Effector CD8-positive, alpha-beta T cell (primary cell): ENCODE measurements around the gene SRGAP1.
"Not testable (repeated sequence)": the region's sequence is repeated elsewhere in the genome, so short reads cannot be mapped to it uniquely, and the experiment has no call there.

Experiments used
- DNase-seq: peaks from one replicate; lab custom pipeline; 2025; lab: John Stamatoyannopoulos, UW

The SRGAP1 gene

GRCh38 chr12:64170730-64171129, 326.2 kb downstream of the SRGAP1 start:
- no peak for DNase-seq

- DNase-seq = no peak
Measured at GRCh38 chr12:64171715-64172114, 327.2 kb downstream of the SRGAP1 start.

- DNase-seq = no peak
Measured at GRCh38 chr12:64172143-64172970, 327.9 kb downstream of the SRGAP1 start.

GRCh38 chr12:64173456-64173855, 329.0 kb downstream of the SRGAP1 start:
- DNase-seq = no peak

- no peak for DNase-seq
Measured at GRCh38 chr12:64175254-64175945, 330.9 kb downstream of the SRGAP1 start.

GRCh38 chr12:64177001-64177400, 332.5 kb downstream of the SRGAP1 start:
- no peak for DNase-seq

- no peak for DNase-seq
Measured at GRCh38 chr12:64178122-64178521, 333.6 kb downstream of the SRGAP1 start.

DNA sequence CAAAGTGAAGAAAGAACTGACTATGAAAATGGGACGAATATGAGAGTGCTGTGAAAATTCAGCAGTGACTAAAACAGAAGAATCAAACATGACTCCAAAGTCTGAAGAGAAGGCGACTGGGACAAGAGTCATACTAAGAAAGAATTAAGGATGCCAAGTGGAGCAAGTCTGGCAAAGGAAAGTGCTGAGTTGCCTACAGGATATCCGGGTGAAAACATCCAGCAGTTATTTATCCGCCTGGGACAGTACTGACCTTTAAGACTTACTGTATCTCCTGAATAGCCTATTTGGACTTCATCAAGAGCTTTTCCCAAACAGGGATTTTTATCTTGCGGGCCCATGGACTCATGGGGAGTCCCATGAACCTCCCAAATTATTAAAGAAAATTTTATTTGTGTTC, 336.5 kb downstream of the SRGAP1 start:
- DNase-seq = no peak

DNA sequence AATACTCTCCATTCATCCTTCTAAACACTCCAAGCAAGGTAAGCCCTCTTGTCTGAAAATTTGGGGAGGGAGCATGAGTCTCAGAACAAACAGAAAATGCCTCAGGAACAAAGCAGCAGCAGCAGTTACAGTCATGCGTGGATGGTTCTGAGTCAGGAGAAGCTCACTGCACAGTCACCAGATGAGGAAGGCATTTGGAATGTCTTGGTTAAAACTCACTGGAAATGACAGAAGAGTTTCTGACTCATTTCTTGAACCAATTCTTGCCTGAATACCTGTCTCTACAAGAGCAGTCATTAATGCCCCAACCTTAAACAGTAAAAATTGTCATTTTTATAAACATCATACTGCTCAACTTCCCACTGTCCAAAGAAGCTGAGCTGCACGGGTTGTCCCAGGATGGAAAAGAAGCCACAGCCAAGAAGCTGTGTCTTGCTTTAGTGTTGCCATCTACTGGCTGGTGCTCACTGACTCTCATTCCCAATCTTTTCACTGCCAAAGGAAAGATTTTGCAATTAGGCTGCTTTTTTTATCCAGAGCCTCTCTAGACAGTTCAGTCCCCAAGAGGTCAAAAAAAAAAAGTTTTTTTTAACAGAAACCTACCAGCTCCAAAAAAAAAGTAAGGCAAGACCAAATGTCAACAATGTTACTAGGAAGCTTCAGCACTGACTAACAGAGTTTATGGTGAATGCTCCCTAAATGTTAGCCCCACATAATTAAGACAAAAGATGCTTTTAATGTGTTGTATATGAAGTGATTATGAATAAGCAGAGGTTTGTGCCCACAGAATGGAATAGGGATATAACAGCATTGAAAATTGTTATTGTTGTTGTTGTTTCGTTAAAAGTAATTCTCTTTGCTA, 337.2 kb downstream of the SRGAP1 start:
- no peak for DNase-seq

DNA sequence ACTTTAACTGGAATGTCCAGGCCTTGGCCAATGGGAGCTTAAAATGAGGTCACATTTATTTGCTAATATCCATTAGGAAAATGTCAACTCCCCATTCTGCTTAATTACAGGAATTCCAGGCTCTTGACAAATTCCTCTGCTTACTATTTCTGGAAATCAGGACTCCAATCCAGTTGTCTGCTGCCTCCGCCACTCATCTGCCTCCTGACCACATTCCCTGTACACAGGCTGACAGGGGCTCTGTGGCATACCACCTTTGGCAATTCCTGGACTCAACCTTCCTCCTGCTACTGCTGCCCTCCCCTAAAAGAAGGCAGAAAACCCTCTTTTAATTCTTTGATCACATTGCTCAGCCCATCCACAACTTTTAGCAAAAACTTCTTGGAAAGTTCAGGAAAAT, 339.7 kb downstream of the SRGAP1 start:
- DNase-seq = no peak

DNA sequence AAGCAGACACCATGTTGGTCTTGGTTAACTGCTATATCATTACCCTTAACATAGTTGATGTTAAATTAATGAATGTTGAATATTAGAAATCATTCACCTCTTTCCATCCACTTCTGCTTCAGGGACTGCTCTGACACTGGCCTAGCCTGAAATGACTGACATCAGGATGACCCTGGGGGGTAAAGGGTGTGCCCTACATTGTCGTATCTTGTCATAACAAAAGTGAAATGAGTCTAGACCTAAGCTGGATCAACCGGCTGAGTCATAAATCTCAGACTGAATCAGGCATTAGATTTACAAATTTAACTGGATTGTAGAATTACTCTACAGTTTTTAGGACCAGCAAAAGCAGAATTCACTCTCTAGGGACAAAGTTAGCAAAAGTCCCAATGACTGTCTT, 342.3 kb downstream of the SRGAP1 start:
- no peak for DNase-seq

DNA sequence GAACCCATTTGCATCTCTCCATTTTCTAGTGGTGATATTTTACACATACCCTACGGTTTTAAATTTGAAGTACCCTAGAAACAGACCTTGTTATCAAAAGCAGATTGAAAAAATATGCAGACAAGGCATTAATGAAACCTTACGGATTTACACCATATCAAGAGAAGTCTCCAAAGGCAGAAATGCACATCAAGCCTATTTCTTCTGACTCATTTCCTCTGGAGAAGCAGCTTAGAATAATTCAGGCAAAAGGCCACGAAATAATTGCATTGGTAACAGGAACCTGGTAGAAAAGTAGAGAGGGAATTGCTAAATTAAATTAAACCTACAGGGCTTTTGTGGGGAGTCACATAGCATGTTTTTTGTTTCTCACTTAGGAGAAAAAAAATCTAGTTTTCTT, 342.9 kb downstream of the SRGAP1 start:
- no peak for DNase-seq

GRCh38 chr12:64187794-64188193, 343.3 kb downstream of the SRGAP1 start:
- no peak for DNase-seq

- no peak for DNase-seq
Measured at GRCh38 chr12:64189530-64189929, 345.0 kb downstream of the SRGAP1 start.

GRCh38 chr12:64190140-64190539, 345.6 kb downstream of the SRGAP1 start:
- DNase-seq = no peak

DNA sequence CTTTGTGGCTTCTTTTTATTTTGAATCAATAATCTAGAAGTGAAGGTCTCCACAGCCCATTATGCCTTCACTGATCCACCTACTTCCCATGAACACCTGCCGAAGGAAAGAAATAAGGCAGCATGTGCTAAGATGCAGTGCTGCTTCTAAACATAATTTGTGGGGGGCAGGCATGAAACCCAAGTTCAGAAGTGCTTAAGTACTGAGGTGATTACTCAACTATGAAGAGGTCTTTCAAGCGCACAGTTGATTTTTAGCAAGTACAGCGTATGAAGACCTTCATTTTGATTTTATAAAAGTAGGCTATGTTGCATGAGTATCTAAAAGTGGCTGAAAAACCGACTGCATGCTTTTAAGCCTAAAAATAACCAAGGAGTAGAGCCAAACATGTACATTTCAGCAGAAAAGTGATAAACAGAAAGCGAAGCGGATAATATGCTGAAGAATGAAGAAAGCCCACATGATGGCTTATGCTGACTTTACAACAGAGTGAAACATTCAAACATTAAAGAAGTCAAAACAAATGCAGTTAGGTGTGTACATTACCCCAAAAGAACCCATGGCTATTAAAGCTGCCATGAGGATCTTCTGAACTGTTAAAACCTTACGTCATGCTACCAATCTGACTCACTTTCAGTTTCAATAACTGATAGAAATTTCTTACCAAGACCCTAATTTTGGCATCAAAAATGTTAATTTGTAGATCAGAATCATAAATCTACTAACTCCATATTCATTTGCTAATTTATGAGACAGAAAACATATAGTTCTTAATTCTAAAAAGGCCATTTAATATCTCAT, 348.3 kb downstream of the SRGAP1 start:
- no peak for DNase-seq

DNA sequence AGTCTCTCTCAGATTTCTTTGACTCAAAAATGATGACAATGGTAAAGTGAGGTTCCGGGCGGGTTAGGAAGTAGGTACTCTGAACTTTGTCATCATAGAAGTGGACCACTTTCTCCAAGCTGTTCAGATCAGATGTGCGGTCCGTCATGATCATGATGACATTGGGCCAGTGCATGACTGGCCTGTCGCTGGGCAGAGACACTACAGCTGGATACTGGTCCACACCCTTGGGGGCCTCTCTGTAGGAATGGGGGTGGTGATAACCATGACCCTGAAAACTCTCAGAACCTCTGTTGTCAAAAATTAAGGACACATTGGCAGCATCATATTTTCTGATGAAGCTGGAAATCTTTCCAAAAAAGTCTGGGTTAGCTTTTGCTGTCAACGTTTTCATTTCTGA, 349.4 kb downstream of the SRGAP1 start:
- no peak for DNase-seq

DNA sequence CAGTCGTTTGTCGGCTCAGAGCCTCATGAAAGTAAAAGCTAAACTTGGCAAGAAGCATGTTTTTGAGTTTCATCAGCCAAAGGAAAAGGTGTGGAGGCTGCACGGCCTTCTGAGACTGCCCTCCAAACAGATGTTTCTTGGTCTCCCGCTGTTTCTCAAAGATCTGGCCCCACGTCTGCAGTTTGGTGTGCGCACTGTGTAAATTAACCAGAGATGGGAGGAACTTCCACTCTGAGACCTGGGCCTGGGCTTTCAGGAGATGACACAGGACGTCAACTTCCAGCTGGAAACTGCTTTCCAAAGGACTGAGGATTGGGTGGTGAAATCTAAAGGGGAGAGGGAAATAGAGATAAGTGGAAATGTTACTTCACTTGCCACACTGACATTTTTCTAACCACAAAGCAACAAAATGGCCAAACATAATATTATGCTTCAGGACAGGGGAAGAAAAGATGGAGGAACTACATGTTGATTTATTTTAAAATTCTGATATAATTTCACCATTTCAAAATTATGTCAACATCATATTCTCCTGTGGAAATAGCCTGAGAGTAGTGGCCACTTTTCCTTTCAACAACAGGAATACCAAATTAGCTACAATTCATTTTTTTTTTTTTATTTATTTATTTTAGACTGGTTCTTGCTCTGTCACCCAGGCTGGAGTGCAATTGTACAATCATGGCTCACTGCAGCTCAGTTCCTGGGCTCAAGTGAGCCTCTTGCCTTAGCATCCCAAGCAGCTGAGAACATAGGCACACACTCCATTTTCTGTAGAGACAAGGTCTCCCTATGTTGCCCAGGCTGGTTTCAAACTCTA, 350.0 kb downstream of the SRGAP1 start:
- no peak for DNase-seq

DNA sequence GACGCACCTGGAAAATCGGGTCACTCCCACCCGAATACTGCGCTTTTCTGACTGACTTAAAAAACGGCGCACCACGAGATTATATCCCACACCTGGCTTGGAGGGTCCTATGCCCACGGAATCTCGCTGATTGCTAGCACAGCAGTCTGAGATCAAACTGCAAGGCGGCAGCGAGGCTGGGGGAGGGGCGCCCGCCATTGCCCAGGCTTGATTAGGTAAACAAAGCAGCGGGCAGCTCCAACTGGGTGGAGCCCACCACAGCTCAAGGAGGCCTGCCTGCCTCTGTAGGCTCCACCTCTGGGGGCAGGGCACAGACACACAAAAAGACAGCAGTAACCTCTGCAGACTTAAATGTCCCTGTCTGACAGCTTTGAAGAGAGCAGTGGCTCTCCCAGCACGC, 351.3 kb downstream of the SRGAP1 start:
- DNase-seq = not testable (repeated sequence)

GRCh38 chr12:64203036-64203435, 358.5 kb downstream of the SRGAP1 start:
- DNase-seq = no peak

DNA sequence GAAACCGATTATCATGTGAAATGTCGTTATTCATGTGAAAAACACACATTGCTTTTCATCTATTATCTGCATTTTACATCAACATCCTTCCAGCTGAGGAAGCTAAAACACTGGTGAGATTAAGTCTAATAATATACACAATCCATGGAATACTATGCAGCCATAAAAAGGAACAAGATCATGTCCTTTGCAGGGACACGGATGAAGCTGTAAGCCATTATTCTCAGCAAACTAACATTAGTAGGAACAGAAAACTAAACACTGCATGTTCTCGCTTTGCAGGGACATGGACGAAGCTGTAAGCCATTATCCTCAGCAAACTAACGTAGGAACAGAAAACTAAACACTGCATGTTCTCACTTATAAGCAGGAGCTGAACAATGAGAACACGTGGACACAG, 359.3 kb downstream of the SRGAP1 start:
- no peak for DNase-seq
